Measurements from ENCODE around the gene CLN6.

Gene CLN6

DNA sequence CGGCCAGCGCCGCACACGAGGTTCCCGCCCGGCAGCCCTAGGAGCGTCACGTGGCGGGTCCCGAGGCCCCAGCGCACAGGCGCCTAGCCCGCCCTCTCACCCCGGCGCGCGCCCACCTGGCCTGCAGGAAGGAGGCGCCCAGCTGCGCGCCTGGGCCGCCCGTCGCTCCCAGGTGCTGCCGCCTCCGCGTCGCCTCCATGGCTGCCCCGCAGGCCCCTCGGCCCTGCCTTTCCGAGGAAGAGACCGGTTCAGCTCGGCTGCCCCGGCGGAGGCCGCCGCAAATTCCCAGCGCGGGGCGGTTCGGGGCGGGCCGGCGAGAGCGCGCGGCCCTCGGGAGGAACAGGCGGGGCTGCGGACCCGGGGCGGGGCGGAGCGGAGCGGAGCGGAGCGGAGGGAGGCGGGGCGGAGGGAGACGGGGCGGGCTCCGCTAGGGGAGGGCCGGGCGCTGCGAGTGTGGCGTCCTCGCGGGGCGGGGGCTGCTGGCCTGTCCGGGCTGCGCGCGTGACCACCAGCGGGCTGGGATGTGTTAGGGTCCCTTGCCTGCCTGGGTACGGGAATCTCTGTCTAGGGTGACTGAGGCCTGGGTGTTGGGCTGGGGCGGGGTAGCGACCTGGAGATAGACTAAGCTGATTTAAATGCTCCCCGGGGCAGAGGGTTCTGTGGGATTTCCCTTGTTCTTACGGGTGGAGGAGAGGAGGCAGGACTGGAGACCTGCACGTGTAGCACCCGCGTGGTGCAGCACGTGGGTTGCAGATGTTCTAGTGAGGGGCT is at the start of gene CLN6:
Gene CLN6 (minus strand): TSS at position 343 of the 771 bp plus-strand sequence. CDS start 144 bp downstream, at position 199.
- peak; percentile 74 to 77 for DNase-seq (ENCODE audit: low read depth in 2 of 2)

DNA sequence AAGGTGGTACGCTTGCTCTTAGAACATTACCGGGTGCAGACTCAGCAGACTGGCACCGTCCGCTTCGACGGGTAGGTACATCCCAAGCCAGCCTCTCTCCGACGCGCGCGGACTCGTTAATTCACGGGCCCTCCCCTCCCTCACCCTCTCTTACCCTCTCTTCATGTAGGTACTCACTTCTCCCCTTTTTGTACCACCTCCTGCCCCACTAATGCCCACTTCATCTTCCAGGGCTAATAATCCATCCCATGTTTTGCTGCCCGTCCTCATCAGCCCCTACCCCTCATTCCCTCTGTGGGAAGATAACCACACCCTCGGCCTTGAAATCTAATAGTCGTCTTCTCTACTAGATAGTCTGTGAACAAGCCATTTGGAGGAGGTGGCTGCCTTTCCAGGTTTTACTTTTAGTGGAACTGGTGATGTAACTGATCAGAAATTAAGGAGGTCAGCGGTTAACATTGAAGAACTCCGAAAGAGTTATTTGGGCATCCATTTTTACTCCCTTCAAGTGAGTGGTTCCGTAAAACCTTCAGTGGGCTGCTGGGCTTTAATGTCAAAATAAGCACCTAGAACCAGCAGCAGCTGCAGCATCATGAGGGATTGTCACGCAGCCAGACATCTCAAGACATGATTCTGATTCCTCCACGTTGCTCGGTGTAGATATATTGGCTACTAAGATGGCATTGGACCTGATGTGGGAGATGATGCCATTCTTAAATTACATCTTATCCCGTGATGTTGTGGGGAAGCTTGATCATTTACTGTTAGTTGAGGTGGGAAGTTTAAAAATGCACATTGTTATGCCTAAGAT is 49.3 kb upstream of the CLN6 start:
- DNase-seq (ENCODE audit: low read depth in 2 of 2) = no peak

DNA sequence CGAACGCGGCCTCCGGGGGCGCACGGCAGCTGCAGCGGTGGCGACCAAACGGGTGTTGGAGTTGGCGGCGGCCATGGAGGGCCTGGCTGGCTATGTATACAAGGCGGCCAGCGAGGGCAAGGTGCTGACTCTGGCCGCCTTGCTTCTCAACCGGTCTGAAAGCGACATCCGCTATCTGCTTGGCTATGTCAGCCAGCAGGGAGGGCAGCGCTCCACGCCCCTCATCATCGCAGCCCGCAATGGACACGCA is 48.7 kb upstream of the CLN6 start:
- no peak for DNase-seq (ENCODE audit: low read depth in 2 of 2)

DNA sequence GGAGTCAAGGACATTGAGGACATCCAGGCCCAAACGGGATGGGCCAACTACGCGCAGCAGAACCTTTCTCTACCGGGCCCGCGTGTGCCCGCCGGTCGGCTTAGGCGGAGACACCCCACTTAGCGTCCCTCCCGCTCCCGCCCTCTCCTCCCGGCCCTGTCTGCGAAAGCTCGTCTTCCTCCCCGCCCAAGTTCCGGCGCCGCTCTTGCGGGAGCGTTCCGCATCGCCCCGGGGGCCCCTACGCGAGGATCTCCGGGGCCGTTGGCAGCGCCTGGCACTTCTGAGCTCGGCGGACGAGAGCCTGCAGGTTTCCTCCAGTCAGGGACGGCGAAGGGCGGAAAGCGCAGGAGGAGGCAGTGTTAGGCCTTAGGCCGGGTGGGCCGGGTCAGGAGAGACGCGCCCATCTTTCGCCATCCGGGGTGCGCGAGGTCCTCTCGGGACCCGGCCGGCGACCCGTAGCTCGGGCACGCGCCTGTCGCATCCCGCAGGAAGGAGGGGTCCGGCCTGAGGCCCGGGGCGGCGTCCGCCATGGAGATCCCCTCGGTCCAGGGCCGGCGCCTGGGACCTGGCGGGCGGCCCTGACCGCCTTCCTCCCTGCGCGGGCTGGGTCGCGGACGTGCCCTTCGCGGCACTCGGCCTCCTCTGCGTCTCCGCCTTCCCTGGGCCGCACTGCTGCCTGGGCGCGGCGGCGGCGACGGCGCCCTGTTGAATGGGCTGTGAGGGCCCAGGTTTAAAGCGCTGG is 48.2 kb upstream of the CLN6 start, which contains the start of gene FEM1B:
Gene FEM1B (plus strand): TSS at position 143 of the 742 bp plus-strand sequence. CDS start 673 bp downstream, outside the sequence.
- peak; percentile 80 to 82 for DNase-seq (ENCODE audit: low read depth in 2 of 2)

DNA sequence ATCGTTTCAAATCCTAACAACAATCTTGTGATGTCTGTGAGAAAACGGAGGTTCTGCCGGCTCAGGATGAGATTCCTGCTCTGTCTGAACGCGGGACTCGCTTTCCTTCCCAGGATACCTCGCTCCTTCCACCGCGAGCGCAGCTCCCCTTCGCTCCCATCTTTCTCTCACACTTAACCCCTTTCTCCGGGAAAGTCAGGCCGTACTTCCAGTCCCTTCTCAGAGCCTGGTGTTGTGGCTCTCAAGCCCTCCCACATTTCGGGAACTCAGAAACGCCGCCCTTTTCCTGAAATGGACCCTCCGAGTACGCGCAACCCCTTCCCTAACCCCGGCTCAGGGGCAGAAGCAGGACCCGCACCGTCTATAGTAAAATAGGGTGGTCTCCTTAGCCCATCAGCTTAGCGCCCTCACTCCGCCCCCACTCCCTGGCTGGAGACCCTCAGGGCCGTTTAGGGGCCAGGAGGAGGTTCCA is 47.6 kb upstream of the CLN6 start:
- no peak for DNase-seq (ENCODE audit: low read depth in 2 of 2)

DNA sequence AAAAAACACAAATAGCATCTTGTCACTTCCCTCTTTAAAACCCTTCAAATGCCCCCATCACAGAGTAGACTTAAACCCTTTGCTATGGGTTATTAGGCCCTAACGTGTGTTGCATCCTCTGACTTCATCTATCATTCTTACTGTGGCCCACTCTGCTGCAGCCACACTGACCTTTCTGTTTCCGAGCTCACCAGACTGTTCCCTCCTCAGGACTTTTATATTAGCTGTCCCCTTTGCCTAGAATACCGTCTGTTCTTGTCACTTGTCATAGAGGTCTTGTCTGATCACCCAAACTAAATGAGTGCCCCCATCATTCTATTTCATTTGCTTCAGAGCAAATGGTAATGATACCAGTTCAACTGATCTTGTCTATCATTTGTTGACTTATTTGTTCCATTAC is 47.1 kb upstream of the CLN6 start:
- DNase-seq (ENCODE audit: low read depth in 2 of 2) = no peak

DNA sequence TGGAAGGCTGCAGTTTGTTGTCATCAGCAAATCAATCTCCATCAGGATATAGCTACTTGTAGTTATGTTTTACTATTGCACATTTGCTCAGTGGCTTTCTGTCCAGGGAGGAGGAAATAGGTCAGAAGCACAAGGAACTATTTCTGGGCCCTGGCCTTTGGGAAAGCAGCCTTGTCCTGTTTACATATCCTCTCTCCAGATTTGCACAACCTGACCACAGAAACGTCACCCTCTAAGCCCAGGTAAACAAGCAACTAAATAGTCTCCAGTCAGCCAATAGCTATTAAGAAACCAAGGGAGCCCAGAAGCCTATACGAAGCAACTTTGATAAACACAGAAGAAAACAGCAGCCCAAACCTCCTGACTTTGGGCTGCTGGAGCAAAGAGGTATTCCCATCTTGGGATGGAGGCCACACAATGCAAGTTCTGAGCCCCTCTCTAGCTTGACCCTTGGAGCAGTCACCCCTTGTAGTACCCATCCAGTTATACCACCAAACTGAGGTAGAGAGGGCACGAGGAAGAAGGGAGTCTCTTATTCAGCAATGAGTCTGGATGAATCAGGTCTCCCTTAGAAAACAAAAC is 45.7 kb upstream of the CLN6 start:
- DNase-seq (ENCODE audit: low read depth in 2 of 2) = no peak

DNA sequence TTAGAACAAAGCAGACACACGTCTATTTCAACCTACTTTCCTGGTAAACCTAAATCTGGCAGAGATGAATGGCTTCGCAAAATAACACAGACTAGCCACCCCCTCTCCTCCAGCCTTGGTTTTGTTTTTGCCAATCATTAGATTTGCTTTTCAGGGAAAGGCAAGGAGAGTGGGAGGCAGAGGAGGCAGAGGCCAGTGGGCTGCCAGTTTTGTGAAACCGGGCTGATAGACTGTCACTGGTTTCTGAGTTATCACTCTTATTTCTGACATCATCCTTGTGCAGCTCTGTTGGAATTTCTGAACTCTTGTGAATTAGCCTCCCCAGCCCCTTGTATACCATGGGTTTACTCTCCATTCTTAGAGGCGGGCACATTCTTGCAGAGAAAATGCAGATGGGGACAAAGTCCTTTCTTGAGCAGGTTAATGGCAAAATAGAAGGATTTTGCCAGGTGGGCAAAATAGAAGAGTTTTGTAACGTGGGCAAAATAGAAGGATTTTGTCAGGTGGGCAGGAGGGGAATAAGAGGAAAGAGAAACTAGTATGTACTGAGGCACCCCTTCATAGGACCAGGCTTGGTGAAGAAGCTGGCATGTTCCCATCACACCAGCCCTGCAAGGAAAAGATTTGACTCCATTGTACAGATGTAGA is 44.8 kb upstream of the CLN6 start:
- DNase-seq (ENCODE audit: low read depth in 2 of 2) = no peak

DNA sequence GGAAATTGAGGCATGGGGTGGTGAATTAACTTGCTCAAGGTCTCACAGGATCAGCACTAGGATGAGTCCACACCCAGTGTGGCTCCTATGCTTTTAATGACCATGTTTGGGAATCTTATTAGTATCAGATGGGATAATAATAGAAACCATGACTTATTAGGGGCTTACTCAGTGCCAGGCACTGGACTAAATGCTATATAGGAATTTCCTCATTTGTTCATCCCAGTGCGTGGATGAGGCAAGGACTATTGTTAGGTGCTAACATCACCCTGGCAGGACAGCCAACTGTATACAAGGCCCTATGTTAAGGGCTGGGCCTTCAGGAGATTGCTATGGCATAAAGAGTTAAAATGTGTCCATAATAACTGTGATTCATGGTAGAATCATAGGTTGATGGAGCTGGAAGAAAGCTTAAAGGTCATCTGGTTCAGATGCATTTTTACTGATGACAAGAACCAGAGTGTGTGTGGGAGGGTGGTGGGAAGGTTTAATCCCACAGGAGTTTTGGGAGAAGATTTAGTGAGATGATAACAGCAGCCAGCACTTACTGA is 43.3 kb upstream of the CLN6 start:
- no peak for DNase-seq (ENCODE audit: low read depth in 2 of 2)

DNA sequence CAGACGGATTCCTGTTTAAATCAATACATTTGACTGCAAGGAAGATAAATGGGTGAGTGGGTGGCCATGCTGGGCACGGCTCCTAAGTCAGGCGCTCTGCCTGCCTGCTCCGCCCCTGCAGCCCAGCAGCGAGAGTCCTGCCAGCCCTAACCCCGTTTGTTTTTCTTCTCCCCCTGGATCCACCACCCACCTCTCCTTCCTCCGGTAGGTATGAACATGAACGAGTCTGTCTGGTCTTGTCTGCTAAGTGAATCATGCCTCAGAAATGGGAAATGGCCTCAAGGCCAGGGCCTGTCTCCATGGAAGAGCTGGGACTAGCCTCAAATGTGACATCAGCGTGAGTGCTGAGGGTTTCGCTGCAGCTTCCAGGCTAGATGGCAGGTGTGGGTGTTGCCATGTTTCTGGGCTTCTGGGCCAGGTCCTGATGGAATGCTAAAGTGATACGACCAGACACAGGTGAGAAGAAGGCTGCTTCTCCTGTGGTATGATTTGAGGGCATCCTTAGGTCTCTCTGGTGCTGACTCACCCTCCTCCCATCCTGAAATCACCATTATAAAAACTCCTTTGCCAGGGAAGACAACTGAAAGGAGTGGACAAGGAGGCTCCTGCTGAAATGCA is 42.4 kb upstream of the CLN6 start:
- no peak for DNase-seq (ENCODE audit: low read depth in 2 of 2)

DNA sequence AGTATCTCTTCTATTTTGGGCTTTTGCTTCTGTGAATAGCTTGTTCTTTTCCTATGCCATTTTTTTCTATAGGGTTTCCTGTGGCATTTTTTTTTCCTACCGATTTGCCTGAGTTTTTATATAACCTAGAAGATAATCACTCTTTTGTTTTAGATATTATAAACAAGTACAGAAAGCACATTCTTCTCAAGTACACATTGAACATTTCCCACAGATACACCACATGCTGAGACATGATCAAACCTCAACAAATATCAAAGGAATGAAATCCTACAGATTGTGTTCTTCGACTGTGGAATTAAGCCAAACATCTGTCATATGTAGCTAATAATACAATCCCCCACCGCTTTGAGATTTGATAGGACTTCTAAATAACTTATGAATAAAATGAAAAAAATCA is 38.9 kb upstream of the CLN6 start:
- DNase-seq (ENCODE audit: low read depth in 2 of 2) = no peak

DNA sequence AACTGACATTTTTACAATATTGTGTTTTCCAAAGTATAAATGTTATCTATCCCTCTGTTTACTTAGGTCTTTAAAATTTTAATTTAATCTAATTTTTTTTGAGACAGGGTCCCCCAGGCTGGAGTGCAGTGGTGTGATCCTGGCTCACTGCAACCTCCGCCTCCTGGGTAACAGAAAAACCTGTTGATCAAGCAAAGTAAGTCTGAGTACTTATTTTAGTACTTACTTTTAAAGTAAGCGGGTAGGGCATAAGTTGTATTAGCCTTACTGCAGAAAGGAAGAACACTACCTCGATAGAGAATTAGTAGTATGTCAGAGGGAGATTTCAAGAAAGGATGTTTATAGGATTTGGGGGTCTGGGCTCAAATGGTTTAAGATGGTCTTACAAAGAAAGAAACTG is 36.1 kb upstream of the CLN6 start:
- DNase-seq (ENCODE audit: low read depth in 2 of 2) = no peak

DNA sequence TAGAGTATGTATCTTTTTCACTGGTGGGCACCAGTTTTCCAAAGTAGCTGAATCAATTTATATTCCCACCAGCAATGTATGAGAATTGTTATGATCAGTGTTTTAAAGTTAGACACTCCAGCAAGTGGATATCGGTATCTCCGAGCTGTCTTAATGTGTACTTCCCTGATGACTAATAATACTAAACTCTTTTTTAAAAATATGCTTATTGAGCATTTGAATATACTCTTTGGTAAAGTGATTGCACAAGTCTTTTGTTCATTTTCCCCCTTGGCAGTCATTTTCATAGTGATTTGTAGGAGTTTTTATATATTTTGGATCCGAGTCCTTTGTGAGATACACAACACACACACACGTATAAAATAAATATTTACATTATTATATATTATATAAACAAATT is 35.6 kb upstream of the CLN6 start:
- no peak for DNase-seq (ENCODE audit: low read depth in 2 of 2)

DNA sequence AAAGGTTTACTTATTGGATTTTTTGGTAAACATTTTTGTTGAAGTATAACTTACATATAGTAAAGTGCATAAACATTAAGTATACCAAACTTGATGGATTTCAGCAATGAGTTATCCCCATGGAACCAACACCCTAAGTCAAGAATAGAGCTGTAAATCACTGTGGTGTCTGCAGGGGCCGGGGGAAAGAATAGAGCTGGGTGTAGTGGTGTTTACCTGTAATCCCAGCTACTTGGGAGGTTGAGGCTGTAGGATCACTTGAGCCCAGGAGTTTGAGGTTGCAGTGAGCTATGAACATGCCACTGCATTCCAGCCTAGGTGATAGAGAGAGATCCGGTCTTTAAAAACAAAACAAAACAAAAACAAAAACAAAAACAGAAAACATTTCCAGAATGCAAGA is 34.8 kb upstream of the CLN6 start:
- no peak for DNase-seq (ENCODE audit: low read depth in 2 of 2)

DNA sequence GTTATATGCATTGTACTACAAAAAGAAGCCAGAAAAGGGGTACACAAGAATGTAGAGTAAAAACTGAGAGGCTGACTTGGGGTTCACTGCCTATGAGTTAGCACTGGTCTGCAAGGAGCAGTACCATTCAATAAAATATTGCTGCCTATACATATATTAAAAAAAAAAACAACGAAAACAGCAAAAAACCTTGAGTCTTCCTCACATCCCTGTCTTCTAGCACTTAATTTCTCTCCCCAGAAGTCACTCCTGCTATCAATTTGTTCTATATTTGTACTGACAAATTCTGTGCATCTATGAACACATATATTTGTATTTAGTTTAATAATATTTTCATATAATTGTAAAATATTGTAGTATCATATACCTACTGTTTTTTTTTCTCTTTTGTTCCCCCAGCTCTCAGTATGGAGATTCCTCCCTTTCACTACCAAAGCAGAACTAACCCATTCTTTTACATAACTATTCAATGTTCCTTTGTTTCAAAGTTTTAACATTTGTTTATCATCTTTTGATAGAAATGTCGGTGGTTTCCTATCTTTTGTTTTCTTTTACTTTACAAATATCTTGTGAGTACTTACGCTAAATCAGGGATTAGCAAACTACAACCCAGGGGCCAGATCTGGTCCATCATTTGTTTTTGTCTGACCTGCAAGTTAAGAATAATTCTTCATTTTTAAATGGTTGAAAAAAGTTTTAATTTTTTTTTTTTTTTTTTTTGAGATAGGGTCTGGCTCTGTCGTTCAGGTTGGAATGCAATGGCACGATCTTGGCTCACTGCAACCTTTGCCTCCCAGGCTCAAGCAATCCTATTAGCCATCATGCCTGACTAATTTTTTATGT is 33.2 kb upstream of the CLN6 start:
- no peak for DNase-seq (ENCODE audit: low read depth in 2 of 2)

DNA sequence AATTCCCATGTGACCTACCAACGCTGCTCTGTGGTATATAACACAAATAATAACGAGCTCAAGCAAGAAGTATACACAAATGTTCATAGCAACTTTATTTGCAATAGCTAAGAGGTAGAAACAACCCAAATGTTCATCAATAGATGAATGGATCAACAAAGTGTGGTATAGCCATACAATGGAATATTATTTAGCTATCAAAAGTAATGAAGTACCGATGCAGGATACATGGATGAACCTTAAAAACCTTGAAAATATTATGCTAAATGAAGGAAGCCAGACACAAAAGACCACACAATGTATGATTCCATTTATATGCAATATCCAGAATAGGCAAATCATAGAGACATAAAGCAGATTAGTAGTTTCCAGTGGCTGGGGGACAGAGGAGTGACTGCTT is 32.5 kb upstream of the CLN6 start:
- no peak for DNase-seq (ENCODE audit: low read depth in 2 of 2)

DNA sequence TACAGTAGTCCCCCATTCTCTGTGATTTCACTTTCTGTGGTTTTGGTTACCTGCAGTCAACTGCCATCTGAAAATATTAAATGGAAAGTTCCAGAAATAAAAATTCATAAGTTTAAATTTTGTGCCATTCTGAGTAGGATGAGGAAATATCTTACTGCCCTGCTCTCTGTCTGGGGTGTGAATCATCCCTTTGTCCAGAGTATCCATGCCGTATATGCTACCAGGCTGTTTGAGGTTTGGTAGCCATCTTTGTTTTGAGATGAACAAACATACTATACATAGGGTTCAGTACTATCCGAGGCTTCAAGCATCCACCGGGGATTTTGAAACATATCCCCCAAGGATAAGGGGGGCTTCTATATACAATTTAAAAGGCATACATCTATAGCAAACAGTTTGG is 31.7 kb upstream of the CLN6 start:
- no peak for DNase-seq (ENCODE audit: low read depth in 2 of 2)

DNA sequence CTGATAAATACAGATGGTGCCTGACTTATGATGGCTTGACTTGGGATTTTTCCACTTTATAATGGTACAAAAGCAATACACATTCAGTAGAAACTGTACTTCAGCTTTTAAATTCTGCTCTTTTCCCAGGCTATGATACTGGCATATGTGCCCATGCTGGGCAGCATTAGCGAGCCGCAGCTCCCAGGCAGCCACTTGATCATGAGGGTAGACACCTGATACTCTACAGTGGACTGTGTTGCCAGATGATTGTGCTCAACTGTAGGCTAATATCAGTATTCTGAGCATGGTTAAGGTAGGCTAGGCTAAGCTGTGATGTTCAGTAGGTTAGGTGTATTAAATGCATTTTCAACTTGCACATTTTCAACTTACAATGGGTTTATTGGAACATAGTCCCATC is 30.4 kb upstream of the CLN6 start:
- DNase-seq (ENCODE audit: low read depth in 2 of 2) = no peak

DNA sequence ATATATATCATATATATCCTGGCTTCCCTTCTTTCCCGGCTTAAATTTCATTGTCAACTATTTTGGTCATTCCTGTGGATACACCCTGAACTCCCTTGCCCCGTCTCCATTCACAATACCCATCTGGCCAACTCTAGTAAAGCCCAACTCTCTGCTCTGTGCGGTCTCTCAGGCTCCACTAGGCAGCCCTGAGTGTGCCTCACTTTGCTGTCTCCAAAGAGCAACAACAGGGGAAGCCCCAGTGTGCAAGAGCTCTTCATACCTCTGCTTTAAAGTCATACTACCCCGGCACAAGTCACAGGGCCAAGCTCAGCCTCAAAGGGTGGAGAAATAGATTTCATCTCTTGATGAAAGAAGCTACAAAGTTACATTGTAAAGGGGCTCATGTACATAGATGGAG is 29.2 kb upstream of the CLN6 start:
- no peak for DNase-seq (ENCODE audit: low read depth in 2 of 2)
